ENCODE results near the gene ATP9B. TPM values are rescaled to one million over a fixed set of nuclear protein-coding genes. Genes with fewer than 3 reads are reported as not detected.

Gene ATP9B
- total and polyA plus RNA-seq, 10 of the 15 experiments (the other 5 are each of a cell fraction or from before 2014, with no cell fraction given), result 0.74 to 20.7 (median 12.9) TPM

DNA sequence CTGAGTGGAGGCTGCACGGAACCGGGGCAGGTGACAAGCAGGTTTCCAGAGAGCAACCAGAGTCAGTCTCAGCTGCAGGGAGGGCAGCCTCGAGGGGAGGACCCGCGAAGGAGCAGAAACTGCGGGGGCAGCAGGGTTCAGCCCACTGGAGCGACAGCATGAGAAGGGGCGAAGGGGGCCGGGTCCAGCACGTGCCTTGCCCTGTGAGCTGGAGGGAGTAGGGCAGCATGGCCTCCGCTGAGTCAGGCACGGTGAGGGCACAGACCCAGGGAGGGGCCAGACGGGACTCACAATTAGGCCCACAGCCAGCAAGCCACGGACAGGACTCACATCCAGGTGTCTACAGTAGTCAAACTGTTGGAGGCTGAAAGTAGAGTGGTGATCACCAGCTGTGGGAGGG, 22.7 kb upstream of the ATP9B start:
- no peaks in the 10 kb centered on the region for H3K4me1 ChIP-seq (ENCODE audit: control insufficient read depth, insufficient read depth, low read length)
- H2AFZ ChIP-seq (ENCODE audit: control insufficient read depth, low read depth, low read length), result no peak overlapping the region
- H3K9ac ChIP-seq (ENCODE audit: control insufficient read depth, insufficient read depth, low read length), result no peak overlapping the region
- H3K4me2 ChIP-seq (ENCODE audit: control insufficient read depth, insufficient read depth), result no peak overlapping the region
- TF ChIP-seq ZZZ3 (IDR thresholded peaks at IDR 0.05; ENCODE audit: control insufficient read depth, insufficient read length, low read depth) (no peak), YY1 (IDR thresholded peaks at IDR 0.05; ENCODE audit: low read depth, low read length) (no peak), RB1 (IDR thresholded peaks at IDR 0.05; ENCODE audit: borderline replicate concordance) (no peak), STAT1 (conservative IDR thresholded peaks at IDR 0.05) (no peak), JUNB (IDR thresholded peaks at IDR 0.05) (no peak), SPI1 (IDR thresholded peaks at IDR 0.05; ENCODE audit: borderline replicate concordance, insufficient read depth, low read depth, low read length) (no peak), NR2F1 (conservative IDR thresholded peaks at IDR 0.05) (no peak), MYB (IDR thresholded peaks at IDR 0.05; ENCODE audit: borderline replicate concordance, low read depth, low read length) (no peak), POU2F2 (IDR thresholded peaks at IDR 0.05; ENCODE audit: borderline replicate concordance, low read depth, low read length) (no peak), PML (IDR thresholded peaks at IDR 0.05; ENCODE audit: low read length) (no peak), CBX3 (IDR thresholded peaks at IDR 0.05; ENCODE audit: borderline replicate concordance, low read depth) (no peak)
- TF ChIP-seq, protein P1, sequence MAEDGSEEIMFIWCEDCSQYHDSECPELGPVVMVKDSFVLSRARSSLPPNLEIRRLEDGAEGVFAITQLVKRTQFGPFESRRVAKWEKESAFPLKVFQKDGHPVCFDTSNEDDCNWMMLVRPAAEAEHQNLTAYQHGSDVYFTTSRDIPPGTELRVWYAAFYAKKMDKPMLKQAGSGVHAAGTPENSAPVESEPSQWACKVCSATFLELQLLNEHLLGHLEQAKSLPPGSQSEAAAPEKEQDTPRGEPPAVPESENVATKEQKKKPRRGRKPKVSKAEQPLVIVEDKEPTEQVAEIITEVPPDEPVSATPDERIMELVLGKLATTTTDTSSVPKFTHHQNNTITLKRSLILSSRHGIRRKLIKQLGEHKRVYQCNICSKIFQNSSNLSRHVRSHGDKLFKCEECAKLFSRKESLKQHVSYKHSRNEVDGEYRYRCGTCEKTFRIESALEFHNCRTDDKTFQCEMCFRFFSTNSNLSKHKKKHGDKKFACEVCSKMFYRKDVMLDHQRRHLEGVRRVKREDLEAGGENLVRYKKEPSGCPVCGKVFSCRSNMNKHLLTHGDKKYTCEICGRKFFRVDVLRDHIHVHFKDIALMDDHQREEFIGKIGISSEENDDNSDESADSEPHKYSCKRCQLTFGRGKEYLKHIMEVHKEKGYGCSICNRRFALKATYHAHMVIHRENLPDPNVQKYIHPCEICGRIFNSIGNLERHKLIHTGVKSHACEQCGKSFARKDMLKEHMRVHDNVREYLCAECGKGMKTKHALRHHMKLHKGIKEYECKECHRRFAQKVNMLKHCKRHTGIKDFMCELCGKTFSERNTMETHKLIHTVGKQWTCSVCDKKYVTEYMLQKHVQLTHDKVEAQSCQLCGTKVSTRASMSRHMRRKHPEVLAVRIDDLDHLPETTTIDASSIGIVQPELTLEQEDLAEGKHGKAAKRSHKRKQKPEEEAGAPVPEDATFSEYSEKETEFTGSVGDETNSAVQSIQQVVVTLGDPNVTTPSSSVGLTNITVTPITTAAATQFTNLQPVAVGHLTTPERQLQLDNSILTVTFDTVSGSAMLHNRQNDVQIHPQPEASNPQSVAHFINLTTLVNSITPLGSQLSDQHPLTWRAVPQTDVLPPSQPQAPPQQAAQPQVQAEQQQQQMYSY (CRISPR knock-in tag; IDR thresholded peaks at IDR 0.05), result no peak
- TF ChIP-seq, protein P2, sequence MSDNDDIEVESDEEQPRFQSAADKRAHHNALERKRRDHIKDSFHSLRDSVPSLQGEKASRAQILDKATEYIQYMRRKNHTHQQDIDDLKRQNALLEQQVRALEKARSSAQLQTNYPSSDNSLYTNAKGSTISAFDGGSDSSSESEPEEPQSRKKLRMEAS (IDR thresholded peaks at IDR 0.05; ENCODE audit: low read depth, low read length), result no peak
- TF ChIP-seq, protein P3, sequence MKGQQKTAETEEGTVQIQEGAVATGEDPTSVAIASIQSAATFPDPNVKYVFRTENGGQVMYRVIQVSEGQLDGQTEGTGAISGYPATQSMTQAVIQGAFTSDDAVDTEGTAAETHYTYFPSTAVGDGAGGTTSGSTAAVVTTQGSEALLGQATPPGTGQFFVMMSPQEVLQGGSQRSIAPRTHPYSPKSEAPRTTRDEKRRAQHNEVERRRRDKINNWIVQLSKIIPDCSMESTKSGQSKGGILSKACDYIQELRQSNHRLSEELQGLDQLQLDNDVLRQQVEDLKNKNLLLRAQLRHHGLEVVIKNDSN (IDR thresholded peaks at IDR 0.05; ENCODE audit: borderline replicate concordance, extremely low read length, insufficient read depth, low read depth, low read length), result no peak
- intact Hi-C loops (cut with micrococcal nuclease; ENCODE audit: unreplicated experiment), result no loop called here
- RAD21 ChIA-PET (ENCODE audit: unreplicated experiment), result no interaction called here
- no peak for FAIRE-seq
- no peaks in the 10 kb centered on the region for H3K27me3 ChIP-seq (replicated peaks in 1 of 2; ENCODE audit: control insufficient read depth in 2 of 2, insufficient read depth in 2 of 2, low read length in 1 of 2)
- no peaks in the 10 kb centered on the region for H3K79me2 ChIP-seq (ENCODE audit: control insufficient read depth, insufficient read depth, low read length)
- BruUV-seq (replicated peaks), result no TSS peak
- DNase-seq (ENCODE audit: low read depth, low spot score), result no peak
- in situ Hi-C loops (cut with MboI), result no loop called here
- POLR2A ChIA-PET, result no interaction called here
- H3K27ac ChIP-seq (ENCODE audit: control insufficient read depth, insufficient read depth), result no peak overlapping the region
- SMC1A ChIA-PET (ENCODE audit: uncharacterized antibody, unreplicated experiment), result interaction anchor here (0.6 kb wide), 1 partner anchor 16 kb away, joined by 3 read pairs; no protein-coding TSS in a partner anchor
- no peaks in the 10 kb centered on the region for H4K20me1 ChIP-seq (ENCODE audit: control insufficient read depth, insufficient read depth)
- CTCF ChIA-PET, result no interaction called here
- H3K9me3 ChIP-seq (replicated peaks; ENCODE audit: control insufficient read depth, insufficient read depth, low read length), result no peaks in the 10 kb centered on the region
- H3K4me3 ChIP-seq, result no peak overlapping the region
- no peak for ATAC-seq
- H3K36me3 ChIP-seq (ENCODE audit: control insufficient read depth in 2 of 2, insufficient read depth in 2 of 2, low read length in 1 of 2), result no peaks in the 10 kb centered on the region
- 42% methylated on average over 14 of the region's 14 CpGs for WGBS (ENCODE audit: insufficient coverage, insufficient replicate concordance, low lambda C conversion rate, missing lambda C conversion rate)
